Measurements from ENCODE around the gene COPG1. TPM values are rescaled to one million over a fixed set of nuclear protein-coding genes. Genes with fewer than 3 reads are reported as not detected.

Gene COPG1
- total RNA-seq, 3 donors from 2014 or later (not counting 1 experiment from before 2014, with no cell fraction given), result 127 to 141 (median 135) TPM

GRCh38 chr3:129323651-129324294, 74.4 kb downstream of the COPG1 start:
- intact Hi-C loops (cut with micrococcal nuclease), result no loop called here
- H3K27ac ChIP-seq (ENCODE audit: low read length), result no peak overlapping the region
- Mint-ChIP-seq H3K9me3 (no peaks in the 10 kb centered on the region), H3K4me3 (no peak overlapping the region), H3K4me1 (peaks cover 0 to 1% of the 10 kb centered on the region in 2 donors), H3K36me3 (no peaks in the 10 kb centered on the region), H3K27me3 (ENCODE audit: low read depth in 2 of 2) (no peaks in the 10 kb centered on the region), H3K27ac (no peak overlapping the region)
- WGBS (ENCODE audit: insufficient coverage), result 84% methylated on average over 12 of the region's 12 CpGs
- H3K27me3 ChIP-seq (ENCODE audit: control insufficient read depth, insufficient read depth, low read length), result no peaks in the 10 kb centered on the region
- H3K4me3 ChIP-seq (ENCODE audit: low read length), result no peak overlapping the region
- no peak for TF ChIP-seq CTCF (IDR thresholded peaks at IDR 0.05)
- DNase-seq (peak in 1 of 2 donors; percentile 23), ATAC-seq (no peak)
- H3K4me1 ChIP-seq (ENCODE audit: control insufficient read depth, insufficient read depth, low read length), result no peaks in the 10 kb centered on the region
- no peaks in the 10 kb centered on the region for H3K9me3 ChIP-seq (ENCODE audit: control insufficient read depth, insufficient read depth, low read length)
- H3K36me3 ChIP-seq (ENCODE audit: control insufficient read depth, insufficient read depth, low read length), result no peaks in the 10 kb centered on the region

DNA sequence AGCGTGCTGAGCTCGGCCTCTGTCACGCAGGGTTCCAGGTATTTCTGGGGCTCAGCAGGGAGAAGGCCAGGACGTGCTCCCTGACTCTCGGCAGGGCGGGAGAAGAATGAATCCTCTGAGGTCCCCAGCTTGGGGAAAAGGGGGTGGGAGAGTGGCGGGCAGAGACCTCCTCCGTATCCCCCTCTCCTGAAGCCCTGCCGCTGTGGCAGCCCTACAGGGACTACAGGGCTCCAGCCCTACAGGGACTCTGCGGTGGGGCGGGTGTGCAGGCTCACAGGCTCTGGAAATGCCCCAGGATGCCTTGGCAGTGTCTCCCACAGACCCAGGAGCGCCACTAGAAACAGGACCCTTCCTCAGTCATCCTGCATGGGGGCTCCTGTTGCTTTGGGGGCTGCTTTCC, 75.4 kb downstream of the COPG1 start:
- Mint-ChIP-seq H3K27me3 (ENCODE audit: low read depth in 2 of 2) (no peaks in the 10 kb centered on the region), H3K36me3 (no peaks in the 10 kb centered on the region)

GRCh38 chr3:129325383-129325782, 76.0 kb downstream of the COPG1 start:
- H3K27ac Mint-ChIP-seq, result no peak overlapping the region
- H3K27me3 Mint-ChIP-seq (ENCODE audit: low read depth in 2 of 2), result no peaks in the 10 kb centered on the region
- no peak for TF ChIP-seq CTCF (IDR thresholded peaks at IDR 0.05)
- no peaks in the 10 kb centered on the region for H3K9me3 Mint-ChIP-seq
- H3K36me3 Mint-ChIP-seq, result no peaks in the 10 kb centered on the region
- H3K4me3 ChIP-seq (ENCODE audit: low read length), result no peak overlapping the region
- H3K27me3 ChIP-seq (ENCODE audit: control insufficient read depth, insufficient read depth, low read length), result no peaks in the 10 kb centered on the region
- ATAC-seq (no peak), DNase-seq (no peak)
- no peaks in the 10 kb centered on the region for H3K4me1 Mint-ChIP-seq
- no peak overlapping the region for H3K4me3 Mint-ChIP-seq
- H3K36me3 ChIP-seq (ENCODE audit: control insufficient read depth, insufficient read depth, low read length), result no peaks in the 10 kb centered on the region
- intact Hi-C loops (cut with micrococcal nuclease), result no loop called here
- no peaks in the 10 kb centered on the region for H3K9me3 ChIP-seq (ENCODE audit: control insufficient read depth, insufficient read depth, low read length)
- 93% methylated on average over 3 of the region's 3 CpGs for WGBS (ENCODE audit: insufficient coverage)
- H3K4me1 ChIP-seq (ENCODE audit: control insufficient read depth, insufficient read depth, low read length), result no peaks in the 10 kb centered on the region
- H3K27ac ChIP-seq (ENCODE audit: low read length), result no peak overlapping the region

More for the DNA sequence above, 75.4 kb downstream of the COPG1 start:
- Histone ChIP-seq H3K27me3 (ENCODE audit: control insufficient read depth, insufficient read depth, low read length) (no peaks in the 10 kb centered on the region), H3K4me3 (ENCODE audit: low read length) (no peak overlapping the region), H3K27ac (ENCODE audit: low read length) (no peak overlapping the region), H3K4me1 (ENCODE audit: control insufficient read depth, insufficient read depth, low read length) (no peaks in the 10 kb centered on the region), H3K36me3 (ENCODE audit: control insufficient read depth, insufficient read depth, low read length) (no peaks in the 10 kb centered on the region), H3K9me3 (ENCODE audit: control insufficient read depth, insufficient read depth, low read length) (no peaks in the 10 kb centered on the region)
- intact Hi-C loops (cut with micrococcal nuclease), result no loop called here
- ATAC-seq (no peak), DNase-seq (no peak)
- Mint-ChIP-seq H3K4me3 (no peak overlapping the region), H3K4me1 (no peaks in the 10 kb centered on the region), H3K9me3 (no peaks in the 10 kb centered on the region), H3K27ac (no peak overlapping the region)
- no peak for TF ChIP-seq CTCF (IDR thresholded peaks at IDR 0.05)
- WGBS (ENCODE audit: insufficient coverage), result 93% methylated on average over 12 of the region's 12 CpGs

GRCh38 chr3:129326138-129326537, 76.7 kb downstream of the COPG1 start:
- intact Hi-C loops (cut with micrococcal nuclease), result no loop called here
- TF ChIP-seq CTCF (IDR thresholded peaks at IDR 0.05), result no peak
- no peaks in the 10 kb centered on the region for H3K36me3 ChIP-seq (ENCODE audit: control insufficient read depth, insufficient read depth, low read length)
- no peak for DNase-seq
- WGBS (ENCODE audit: insufficient coverage), result 93% methylated on average over 12 of the region's 12 CpGs
- no peaks in the 10 kb centered on the region for H3K9me3 ChIP-seq (ENCODE audit: control insufficient read depth, insufficient read depth, low read length)
- H3K9me3 Mint-ChIP-seq, result no peaks in the 10 kb centered on the region
- no peak for ATAC-seq
- H3K4me3 ChIP-seq (ENCODE audit: low read length), result no peak overlapping the region
- H3K27me3 ChIP-seq (ENCODE audit: control insufficient read depth, insufficient read depth, low read length), result no peaks in the 10 kb centered on the region
- H3K27me3 Mint-ChIP-seq (ENCODE audit: low read depth in 2 of 2), result no peaks in the 10 kb centered on the region
- H3K36me3 Mint-ChIP-seq, result no peaks in the 10 kb centered on the region
- H3K4me1 Mint-ChIP-seq, result no peaks in the 10 kb centered on the region
- H3K27ac ChIP-seq (ENCODE audit: low read length), result no peak overlapping the region
- H3K4me3 Mint-ChIP-seq, result no peak overlapping the region
- no peaks in the 10 kb centered on the region for H3K4me1 ChIP-seq (ENCODE audit: control insufficient read depth, insufficient read depth, low read length)
- H3K27ac Mint-ChIP-seq, result no peak overlapping the region
